Activated CD4-positive, alpha-beta T cell treated with anti-CD3 and anti-CD28 coated beads, Interleukin-10, Interleukin-2, amounts not matched to agents 100 ng/mL and 50 ng/mL, durations not matched to agents 16 hours and 8 hours (primary cell): ENCODE measurements around the gene MTERF2.
"Not testable (repeated sequence)": the region's sequence is repeated elsewhere in the genome, so short reads cannot be mapped to it uniquely, and the experiment has no call there.

Experiments
- DNase-seq: peaks from one replicate; pipeline ENCODE4 v3.0.0-alpha.2; 2020

Gene MTERF2

GRCh38 chr12:106986625-106987389 lies at the start of gene MTERF2:
Gene MTERF2 (minus strand): TSS chr12:106987146. CDS start chr12:106978714, 8,432 bp downstream.
- DNase-seq = peak; percentile 88

GRCh38 chr12:107035733-107036132 lies 48.8 kb upstream of the MTERF2 start:
- DNase-seq = no peak

DNA sequence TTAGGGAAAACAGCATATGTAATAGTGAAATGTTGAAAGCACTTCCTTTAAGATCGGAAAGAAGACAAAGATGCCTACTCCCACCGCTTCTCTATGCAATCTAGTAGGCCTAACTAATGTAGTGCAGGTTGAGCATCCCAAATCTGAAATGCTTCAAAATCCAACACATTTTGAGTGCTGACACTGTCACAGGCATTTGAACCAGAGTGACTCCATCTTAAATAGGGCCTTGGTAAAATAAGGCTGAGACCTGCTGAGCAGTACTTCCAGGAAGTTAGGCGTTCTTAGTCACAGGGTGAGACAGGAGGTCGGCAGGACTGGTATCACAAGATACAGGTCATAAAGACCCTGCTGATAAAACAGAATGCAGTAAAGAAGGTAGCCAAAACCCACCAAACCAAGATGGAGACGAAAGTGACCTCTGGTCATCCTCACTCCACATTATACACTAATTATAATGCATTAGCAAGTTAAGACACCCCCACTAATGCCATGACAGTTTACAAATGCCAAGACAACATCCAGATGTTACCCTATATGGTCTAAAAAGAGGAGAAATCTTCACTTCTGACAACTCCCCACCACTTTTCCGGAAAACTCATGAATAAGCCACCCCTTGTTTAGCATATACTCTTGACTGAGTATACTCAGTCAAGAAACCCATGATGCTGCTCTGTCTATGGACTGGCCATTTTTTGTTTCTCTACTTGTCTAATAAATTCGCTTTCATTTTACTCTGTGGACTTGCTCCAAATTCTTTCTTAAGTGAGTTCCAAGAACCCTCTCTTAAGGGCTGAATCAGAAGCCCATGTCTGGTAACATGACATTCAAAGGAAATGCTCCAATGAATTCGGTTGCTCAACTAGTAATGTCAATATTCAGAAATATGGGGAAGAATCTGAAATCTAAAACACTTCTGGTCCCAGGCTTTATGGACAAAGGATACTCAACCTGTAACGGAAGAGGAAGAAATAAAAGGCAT lies 47.1 kb upstream of the MTERF2 start:
- no peak for DNase-seq

DNA sequence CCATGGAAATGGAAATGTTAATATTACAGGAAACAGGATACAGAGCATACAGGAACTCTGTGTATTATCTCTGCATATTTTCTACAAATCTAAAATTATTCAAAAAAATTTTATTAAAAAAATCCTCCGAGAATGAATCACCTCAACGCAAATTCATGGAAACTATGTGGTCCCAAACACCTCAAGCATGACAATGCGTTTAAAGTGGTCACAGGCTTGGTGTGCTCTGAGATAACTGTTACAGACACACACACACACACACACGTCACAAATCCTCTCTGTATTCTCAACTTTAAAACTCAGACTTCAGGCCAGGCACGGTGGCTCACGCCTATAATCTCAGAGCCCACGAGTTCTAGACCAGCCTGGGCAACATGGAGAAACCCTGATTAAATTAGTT lies 45.3 kb upstream of the MTERF2 start:
- no peak for DNase-seq

GRCh38 chr12:107031061-107031460 lies 44.1 kb upstream of the MTERF2 start:
- no peak for DNase-seq

- no peak for DNase-seq
Measured at GRCh38 chr12:107029081-107029480, 42.1 kb upstream of the MTERF2 start.

DNA sequence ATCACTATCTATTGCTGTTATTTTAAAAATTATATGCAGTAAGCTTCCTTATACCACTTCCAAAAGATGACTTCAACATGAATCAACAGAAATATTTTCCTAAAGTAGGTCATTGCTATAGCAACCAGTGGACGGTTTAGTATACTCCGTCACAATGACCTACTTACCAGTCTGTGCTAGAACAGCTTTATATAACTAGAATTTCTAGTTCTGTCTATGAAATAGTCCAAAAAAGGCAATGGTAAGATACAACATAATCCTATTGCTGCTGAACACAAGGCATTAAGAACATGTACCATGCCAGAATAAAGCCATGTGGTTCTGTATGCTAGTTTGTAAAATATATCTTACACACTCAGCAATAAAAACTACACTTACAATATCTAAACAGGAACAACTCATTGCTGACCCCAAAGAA lies 40.7 kb upstream of the MTERF2 start:
- peak; percentile 61 for DNase-seq

DNA sequence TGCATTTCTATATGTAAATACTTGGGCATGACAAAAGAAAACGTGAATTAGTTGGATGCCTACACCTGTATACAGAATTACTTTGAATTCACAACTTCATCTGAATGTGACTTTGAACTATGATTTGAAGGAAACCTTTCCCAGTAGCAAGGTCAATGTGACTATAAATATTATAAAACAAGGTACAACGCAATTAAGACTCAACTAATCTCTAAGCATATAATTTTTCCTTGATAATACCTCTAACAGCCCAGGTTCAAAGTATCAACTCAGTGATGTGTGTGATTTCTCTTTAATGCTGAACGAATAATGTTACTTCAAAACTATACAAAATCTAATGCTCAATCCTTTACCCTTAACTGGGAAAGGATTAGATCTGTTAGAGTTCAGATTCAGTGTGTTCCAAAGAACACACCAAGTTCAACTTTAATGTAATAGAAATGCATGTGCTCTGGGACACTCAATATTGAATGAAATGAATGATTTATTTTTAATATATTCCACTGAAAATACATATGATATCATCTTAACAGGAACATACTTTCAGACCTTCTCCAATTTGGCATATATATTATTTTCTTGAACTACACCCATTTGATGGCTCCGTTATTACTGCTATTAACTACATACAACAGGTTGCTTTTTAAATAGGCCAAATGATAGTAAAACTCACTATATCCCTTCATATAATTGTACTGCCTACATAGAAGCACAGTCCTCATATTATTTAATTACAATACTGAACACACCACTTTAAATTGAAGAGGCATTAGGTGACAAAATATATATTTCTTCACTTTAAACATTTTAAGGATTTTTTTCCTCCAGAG lies 40.1 kb upstream of the MTERF2 start:
- no peak for DNase-seq

- not testable (repeated sequence) for DNase-seq
Measured at GRCh38 chr12:107026356-107026755, 39.4 kb upstream of the MTERF2 start.

- DNase-seq = no peak
Measured at GRCh38 chr12:107025671-107026070, 38.7 kb upstream of the MTERF2 start.

- no peak for DNase-seq
Measured at GRCh38 chr12:107019546-107019945, 32.6 kb upstream of the MTERF2 start.

GRCh38 chr12:107017042-107017441 lies 30.1 kb upstream of the MTERF2 start:
- no peak for DNase-seq

DNA sequence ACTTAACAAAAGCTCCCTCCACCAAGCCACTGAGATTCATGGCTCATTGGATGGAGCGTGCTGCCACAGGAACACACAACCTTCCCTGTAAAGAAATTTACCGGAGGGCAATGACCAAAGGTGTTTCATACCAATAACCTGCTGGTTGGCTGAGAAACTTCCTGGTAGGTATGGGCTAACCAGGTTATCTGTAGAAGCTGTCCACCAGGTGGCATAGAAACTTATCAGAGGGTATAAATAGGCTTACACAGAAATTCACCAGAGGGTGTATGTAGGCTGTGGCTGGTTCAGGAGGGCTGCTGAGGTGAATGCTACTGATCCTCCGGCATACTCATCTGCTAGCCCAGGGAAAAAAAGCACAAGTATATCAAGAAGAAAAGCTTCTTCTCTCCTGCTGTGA lies 27.1 kb upstream of the MTERF2 start:
- no peak for DNase-seq

- DNase-seq = no peak
Measured at GRCh38 chr12:107012736-107013425, 25.9 kb upstream of the MTERF2 start.

- no peak for DNase-seq
Measured at GRCh38 chr12:107011519-107011918, 24.6 kb upstream of the MTERF2 start.

DNA sequence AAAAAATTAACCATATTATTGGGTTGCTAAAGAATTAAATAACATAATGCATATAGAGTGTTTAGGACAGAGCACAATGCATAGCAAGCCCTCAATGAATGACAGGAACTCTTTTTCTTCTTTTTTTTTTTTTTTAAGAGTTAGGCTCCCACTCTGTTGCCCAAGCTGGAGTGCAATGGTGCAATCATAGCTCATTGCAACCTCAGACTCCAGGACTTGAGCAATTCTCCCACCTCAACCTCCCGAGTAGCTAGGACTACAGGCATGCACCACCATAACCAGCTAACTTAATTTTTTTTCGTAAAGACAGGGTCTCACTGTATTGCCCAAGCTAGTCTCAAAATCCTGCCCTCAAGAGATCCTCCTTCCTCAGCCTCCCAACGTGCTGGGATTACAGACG lies 20.5 kb upstream of the MTERF2 start:
- DNase-seq = no peak

GRCh38 chr12:107002665-107003064 lies 15.7 kb upstream of the MTERF2 start:
- not testable (repeated sequence) for DNase-seq

DNA sequence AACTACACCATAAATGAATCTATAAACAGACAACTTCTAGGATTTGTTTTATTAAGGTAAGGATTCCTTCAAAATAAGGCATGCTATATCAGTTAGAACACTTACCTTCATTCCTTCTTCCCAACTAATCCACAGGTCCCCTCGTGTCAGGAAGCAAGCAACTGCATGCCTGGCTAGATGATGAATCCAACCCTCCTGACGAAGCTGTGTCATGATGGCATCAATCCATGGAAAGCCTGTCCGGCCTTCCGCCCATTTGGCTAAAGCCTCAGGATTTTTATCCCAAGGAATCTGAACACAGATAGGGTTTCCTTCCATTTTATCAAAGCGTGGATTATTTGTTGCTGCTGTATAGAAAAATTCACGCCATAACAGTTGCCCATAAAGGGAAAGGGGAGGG lies 12.5 kb upstream of the MTERF2 start:
- DNase-seq = no peak

DNA sequence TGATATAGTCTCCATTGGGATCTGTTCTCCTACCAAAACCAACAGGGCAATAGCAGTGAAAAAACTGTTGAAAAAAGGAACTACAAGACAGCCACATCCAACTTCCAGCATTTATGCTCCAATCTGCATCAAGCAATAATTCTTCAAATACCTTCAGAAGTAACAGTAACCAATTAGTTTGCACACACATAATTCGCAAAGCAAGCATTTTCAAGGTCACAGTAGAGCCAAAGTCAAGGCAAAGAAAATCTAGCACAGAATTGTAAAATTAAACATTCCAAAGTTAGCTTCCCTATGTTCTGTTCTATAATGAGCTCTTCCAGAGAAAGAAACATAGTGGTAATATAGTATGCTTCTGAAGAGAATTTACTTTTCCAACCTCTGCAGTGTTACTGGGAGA lies 11.0 kb upstream of the MTERF2 start:
- no peak for DNase-seq

DNA sequence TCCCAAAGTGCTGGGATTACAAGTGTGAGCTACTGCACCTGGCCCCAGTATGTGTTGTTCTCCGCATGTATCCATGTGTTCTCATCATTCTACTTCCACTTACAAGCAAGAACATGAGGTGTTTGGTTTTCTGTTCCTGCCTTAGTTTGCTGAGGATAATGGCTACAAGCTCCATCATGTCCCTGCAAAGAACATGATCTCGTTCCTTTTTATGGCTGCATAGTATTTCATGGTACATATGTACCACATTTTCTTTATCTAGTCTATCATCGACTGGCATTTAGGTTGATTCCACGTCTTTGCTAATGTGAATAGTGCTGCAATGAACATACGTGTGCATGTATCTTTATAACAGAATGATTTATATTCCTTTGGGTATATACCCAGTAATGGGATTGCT lies 9.2 kb upstream of the MTERF2 start:
- DNase-seq = not testable (repeated sequence)

DNA sequence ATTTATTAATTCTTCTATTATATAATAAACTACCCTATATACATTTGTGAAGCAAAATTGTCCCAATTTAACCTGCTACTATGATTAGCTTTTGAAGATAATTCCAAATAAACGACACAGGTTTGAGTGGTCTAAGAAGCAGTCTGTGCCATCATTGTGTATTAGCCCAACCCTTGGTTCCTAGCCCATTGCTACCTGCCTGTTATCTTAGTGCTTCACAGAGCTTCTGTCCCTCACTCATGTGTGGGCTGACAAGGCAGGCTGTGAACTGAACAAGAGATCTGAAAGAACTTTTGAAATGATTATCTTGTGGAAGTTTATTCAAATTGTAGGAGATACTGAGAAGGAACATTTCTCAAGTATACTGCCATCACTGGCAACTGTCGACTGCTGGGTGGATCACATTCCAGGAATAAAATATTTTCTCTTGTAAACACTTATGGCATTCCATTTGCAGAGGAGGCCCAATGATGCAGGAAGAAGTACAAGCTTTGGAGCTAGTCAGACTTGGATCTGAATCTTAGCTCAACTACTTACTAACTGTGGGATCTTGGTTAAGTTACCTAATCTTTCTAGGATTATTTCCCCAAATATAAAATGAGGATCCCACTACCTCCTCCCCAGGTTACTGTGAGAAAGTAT lies 7.8 kb upstream of the MTERF2 start:
- no peak for DNase-seq

DNA sequence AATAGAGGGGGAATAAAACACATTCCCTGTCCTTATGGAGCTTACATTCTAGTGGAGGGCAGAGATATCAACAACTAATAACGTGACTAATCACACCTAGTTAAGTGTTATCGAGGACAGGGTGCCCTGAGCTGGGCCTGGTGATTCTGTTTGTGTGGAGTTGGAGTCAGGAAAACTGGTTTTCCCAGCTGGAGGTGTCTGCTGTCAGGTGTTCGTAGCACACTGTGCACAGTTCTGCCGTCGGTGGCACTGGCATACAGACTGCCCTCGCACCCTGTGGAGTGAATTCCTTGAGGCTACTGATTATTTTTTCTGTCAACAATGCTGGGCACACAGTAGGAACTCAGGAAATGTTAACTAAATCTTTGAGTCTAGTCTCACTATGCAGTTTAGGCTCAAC lies 900 bp upstream of the MTERF2 start:
- DNase-seq = no peak
